Measurements from ENCODE around the gene ZNF217.
"Not testable (repeated sequence)": the region's sequence is repeated elsewhere in the genome, so short reads cannot be mapped to it uniquely, and the experiment has no call there.

The ZNF217 gene

GRCh38 chr20:53593466-53594007 is at the start of gene ZNF217:
TSS of gene ZNF217 (minus strand) at chr20:53593839. CDS start at chr20:53582826, 11,013 bp downstream.
- DNase-seq: peak; percentile 29

GRCh38 chr20:53643031-53643832 is 49.6 kb upstream of the ZNF217 start:
- no peak for DNase-seq

- no peak for DNase-seq
Observed at GRCh38 chr20:53642196-53643030, 48.8 kb upstream of the ZNF217 start.

GRCh38 chr20:53639647-53640440 is 46.2 kb upstream of the ZNF217 start:
- no peak for DNase-seq

GRCh38 chr20:53639128-53639527 is 45.5 kb upstream of the ZNF217 start:
- no peak for DNase-seq

GRCh38 chr20:53637310-53637709 is 43.7 kb upstream of the ZNF217 start:
- not testable (repeated sequence) for DNase-seq

- DNase-seq: no peak
Observed at GRCh38 chr20:53636540-53637097, 43.0 kb upstream of the ZNF217 start.

GRCh38 chr20:53635221-53635620 is 41.6 kb upstream of the ZNF217 start:
- DNase-seq: no peak

- DNase-seq: no peak
Observed at GRCh38 chr20:53631909-53632662, 38.4 kb upstream of the ZNF217 start.

GRCh38 chr20:53629436-53629835 is 35.8 kb upstream of the ZNF217 start:
- no peak for DNase-seq

GRCh38 chr20:53628758-53629157 is 35.1 kb upstream of the ZNF217 start:
- DNase-seq: not testable (repeated sequence)

GRCh38 chr20:53628076-53628475 is 34.4 kb upstream of the ZNF217 start:
- DNase-seq: no peak

- DNase-seq: not testable (repeated sequence)
Observed at GRCh38 chr20:53627001-53627400, 33.4 kb upstream of the ZNF217 start.

- no peak for DNase-seq
Observed at GRCh38 chr20:53626584-53626983, 32.9 kb upstream of the ZNF217 start.

- no peak for DNase-seq
Observed at GRCh38 chr20:53625311-53626129, 31.9 kb upstream of the ZNF217 start.

- DNase-seq: not testable (repeated sequence)
Observed at GRCh38 chr20:53624927-53625250, 31.2 kb upstream of the ZNF217 start.

GRCh38 chr20:53623454-53624211 is 30.0 kb upstream of the ZNF217 start:
- DNase-seq: peak; percentile 71

- no peak for DNase-seq
Observed at GRCh38 chr20:53623134-53623453, 29.5 kb upstream of the ZNF217 start.

GRCh38 chr20:53622247-53623133 is 28.9 kb upstream of the ZNF217 start:
- no peak for DNase-seq
